GM12878 (cell line): ENCODE measurements around the gene GNG13.

Experiments used
- CTCF ChIP-seq, 3 experiments: IDR thresholded peaks in 2 of 3; conservative IDR thresholded peaks in 1 of 3; 2 replicates each; pipeline ENCODE4 v1.5.1; 2011; ENCODE audit warnings: low read depth in 3 of 3, low read length in 3 of 3, mild to moderate bottlenecking in 3 of 3, control low read depth in 2 of 3, moderate library complexity in 2 of 3, inconsistent platforms in 1 of 3, mixed read lengths in 1 of 3; ENCODE audit not compliant: control insufficient read depth in 2 of 3, insufficient read depth in 1 of 3; ENCODE audit errors: extremely low read depth in 1 of 3
- EZH2 ChIP-seq: IDR thresholded peaks from 2 replicates; pipeline ENCODE4 v1.6.1; 2012; ENCODE audit warnings: low read depth, mild to moderate bottlenecking, control low read depth, inconsistent platforms, low read length, borderline replicate concordance; ENCODE audit not compliant: control insufficient read depth
- MXI1 ChIP-seq: fragments of 150-350 bp; IDR thresholded peaks from 2 replicates; pipeline ENCODE4 v1.6.1; 2011; ENCODE audit warnings: low read depth, mild to moderate bottlenecking, inconsistent platforms, low read length, improper control_type of control experiment
- RAD21 ChIP-seq: IDR thresholded peaks from 2 replicates; pipeline ENCODE4 v1.6.1; 2011; ENCODE audit warnings: mild to moderate bottlenecking, low read depth, low read length, moderate library complexity; ENCODE audit not compliant: insufficient read depth
- RELA ChIP-seq: fragments of 450-650 bp; IDR thresholded peaks from 2 replicates; pipeline ENCODE4 v1.8.0; 2014; ENCODE audit warnings: borderline replicate concordance; ENCODE audit not compliant: partially characterized antibody
- SIN3A ChIP-seq: IDR thresholded peaks from 2 replicates; pipeline ENCODE4 v1.6.1; 2012; ENCODE audit warnings: low read depth, low read length, improper control_type of control experiment
- SIX5 ChIP-seq: IDR thresholded peaks from 2 replicates; pipeline ENCODE4 v1.6.1; 2011; ENCODE audit warnings: mild to moderate bottlenecking, low read depth, low read length, moderate library complexity; ENCODE audit not compliant: severe bottlenecking
- YY1 ChIP-seq: IDR thresholded peaks from 2 replicates; pipeline ENCODE4 v1.6.1; 2011; ENCODE audit warnings: low read depth, mild to moderate bottlenecking, low read length
- ZBED1 ChIP-seq: IDR thresholded peaks from 2 replicates; pipeline ENCODE4 v1.6.1; 2016; ENCODE audit warnings: borderline replicate concordance

DNA sequence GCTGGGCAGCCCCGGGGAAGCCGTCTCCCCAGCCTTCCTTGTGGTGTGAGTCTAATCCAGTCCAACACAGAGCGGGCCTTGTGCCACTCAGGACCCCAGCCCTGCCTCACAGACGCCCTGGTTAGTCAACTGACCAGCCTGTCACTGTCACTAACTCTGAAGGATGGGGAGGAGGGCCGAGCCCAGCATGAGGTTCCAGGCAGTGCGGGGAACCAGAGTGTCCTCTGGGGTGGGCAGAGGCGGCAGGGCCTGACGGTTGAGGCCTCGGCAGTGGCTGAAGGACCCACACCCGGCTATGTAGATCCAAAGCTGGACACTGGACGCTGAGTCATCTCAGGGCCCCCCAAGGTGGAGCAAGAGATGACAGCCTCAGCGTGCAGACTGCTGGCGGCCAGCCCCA is 21.0 kb downstream of the GNG13 start:
- no peak for TF ChIP-seq SIN3A
- TF ChIP-seq RAD21: no peak
- no peak for TF ChIP-seq YY1
- TF ChIP-seq SIX5: no peak
- no peak for TF ChIP-seq CTCF (IDR thresholded peaks at IDR 0.05 in 2 of 3, conservative IDR thresholded peaks at IDR 0.05 in 1 of 3; ENCODE audit: control insufficient read depth in 2 of 3, extremely low read depth in 1 of 3, insufficient read depth in 1 of 3, low read depth in 3 of 3, low read length in 3 of 3)
- TF ChIP-seq MXI1: no peak
- TF ChIP-seq EZH2: no peak
- TF ChIP-seq ZBED1: no peak
- no peak for TF ChIP-seq RELA
